ENCODE measurements around the gene DOK7. TPM values are rescaled to one million over a fixed set of nuclear protein-coding genes. Genes with fewer than 3 reads are reported as not detected.

The DOK7 gene
- total and polyA plus RNA-seq, 2 of the 4 experiments (the other 2 are of a cell fraction): not detected

- no peak for TF ChIP-seq CTCF (conservative IDR thresholded peaks at IDR 0.05; ENCODE audit: low read depth, low read length)
These were observed 21.2 kb downstream of the DOK7 start (continued) for GRCh38 chr4:3484057-3484973.
